Measurements from ENCODE around the gene IPPK.
"Not testable (repeated sequence)": the region's sequence is repeated elsewhere in the genome, so short reads cannot be mapped to it uniquely, and the experiment has no call there.

Gene IPPK

DNA sequence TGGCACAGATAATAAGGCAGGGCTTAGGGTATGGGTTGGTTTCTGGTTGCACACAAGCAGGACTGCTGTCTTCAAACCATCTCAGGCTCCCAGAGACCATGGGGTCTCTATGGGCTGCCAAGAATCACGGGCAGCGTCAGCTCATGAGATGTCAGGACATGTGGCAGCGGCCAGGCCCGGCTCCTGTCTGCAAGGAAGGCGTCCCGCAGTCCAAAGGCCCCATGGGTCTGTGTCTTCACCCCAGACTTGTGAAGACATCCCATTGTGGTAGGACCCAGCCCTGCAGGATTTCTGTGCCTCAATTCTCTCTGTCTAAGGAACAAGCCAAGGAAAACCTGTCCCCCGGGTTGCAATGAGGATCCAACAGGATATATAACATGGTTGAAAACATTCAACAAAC is 32.6 kb downstream of the IPPK start:
- DNase-seq (ENCODE audit: low read depth) = no peak

DNA sequence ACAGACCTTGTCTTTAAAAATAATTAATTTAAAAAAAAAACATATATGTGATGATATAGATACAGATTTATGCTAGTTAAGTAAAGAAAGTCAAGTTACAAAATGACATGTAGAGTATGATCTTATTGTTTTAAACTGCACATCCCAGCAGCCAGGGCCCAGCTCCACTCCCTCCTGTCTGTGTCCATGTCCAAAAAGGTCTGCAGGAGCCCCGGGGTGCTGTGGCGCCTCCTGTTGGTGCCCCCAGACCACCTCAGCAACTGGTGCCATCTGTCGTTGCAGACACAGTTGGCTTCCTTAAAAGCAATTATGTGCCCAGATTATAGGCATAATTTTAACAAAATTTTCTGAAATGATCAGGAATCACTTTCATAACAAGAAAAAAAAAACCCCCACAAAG is 33.3 kb downstream of the IPPK start:
- DNase-seq (ENCODE audit: low read depth) = no peak

DNA sequence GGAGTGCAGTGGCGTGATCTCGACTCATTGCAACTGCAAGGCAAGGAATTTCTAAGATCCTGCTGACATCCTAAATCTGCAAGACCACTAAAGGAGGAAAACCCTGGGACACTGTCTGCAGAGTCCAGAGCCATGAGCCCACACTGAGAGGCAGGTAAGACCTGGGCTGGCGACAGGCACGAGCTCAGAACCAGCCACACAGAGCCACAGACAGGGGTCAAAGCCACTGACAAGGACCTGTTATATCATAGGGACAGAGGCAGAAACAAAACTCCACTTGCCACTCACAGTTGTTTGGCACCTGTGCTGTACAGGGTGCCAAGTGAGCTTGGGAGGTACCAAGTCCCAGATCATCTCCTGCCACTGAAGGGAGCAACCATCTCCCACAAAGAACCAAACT is 34.2 kb downstream of the IPPK start:
- DNase-seq (ENCODE audit: low read depth) = no peak

DNA sequence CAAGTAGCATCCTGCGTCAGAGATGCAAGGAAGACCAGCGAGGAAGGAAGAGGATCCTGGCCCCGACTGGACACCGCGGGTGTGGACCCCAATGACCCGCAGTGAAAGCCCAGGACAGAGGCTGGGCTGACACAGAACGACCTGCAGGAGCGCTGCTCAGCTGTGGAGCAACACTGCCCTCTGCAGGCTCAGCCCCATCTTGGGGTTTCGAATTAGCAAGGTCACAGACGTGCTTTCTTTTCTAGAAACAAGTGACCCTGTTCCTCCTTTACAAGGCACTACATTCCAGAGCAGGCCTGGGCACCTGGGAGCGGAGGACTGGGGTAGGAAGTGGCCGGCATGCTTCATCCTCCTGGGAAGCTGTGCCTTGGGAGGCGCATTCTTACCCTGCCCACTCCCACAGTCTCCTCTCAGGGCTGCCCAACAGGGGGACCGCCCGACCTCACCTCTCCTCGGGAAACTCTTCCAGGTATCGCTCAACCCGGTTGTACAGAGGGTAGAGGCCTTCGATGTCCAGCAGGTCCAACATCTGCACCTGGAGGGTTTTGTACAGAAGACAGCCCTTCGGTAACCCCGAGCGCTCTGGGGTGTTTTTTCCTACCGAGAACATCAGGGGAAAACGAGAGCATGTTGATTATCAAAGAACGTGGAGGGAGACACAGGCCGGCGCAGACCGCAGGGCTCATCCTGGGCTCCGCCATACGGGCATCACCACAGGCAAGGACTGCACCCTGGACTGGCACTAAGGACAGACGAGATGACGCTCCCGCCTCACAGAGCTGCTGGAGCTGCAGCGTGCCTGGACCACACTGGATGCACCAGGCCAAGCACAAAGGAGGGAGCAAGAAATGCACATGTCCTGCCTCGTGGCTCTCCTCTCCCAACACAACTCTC is 35.0 kb downstream of the IPPK start:
- DNase-seq (ENCODE audit: low read depth) = peak; percentile 45

GRCh38 chr9:92633614-92634278 is 36.2 kb downstream of the IPPK start:
- DNase-seq (ENCODE audit: low read depth) = no peak

DNA sequence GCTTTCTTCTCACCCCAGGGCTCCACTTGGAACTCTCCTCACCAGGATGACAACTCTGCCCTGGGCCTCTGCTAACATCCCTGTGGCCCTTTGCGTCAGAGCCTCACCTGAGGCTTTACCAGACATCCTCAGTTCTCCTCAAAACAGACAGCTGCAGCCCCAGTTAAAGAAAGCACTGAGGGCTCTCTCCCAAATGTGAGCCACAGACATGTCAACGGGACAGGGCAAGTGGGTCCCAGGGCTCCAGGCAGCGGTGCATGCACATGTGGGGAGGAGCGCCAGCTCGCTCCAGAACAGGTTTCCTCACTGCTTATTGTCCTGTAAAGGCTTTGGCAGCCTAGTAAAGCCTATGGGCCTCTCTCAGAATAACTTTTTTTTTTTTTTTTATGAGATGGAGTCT is 37.3 kb downstream of the IPPK start:
- DNase-seq (ENCODE audit: low read depth) = no peak

- no peak for DNase-seq (ENCODE audit: low read depth)
Measured at GRCh38 chr9:92631452-92632343, 38.2 kb downstream of the IPPK start.

- no peak for DNase-seq (ENCODE audit: low read depth)
Measured at GRCh38 chr9:92627651-92628050, 42.3 kb downstream of the IPPK start.

GRCh38 chr9:92626484-92626883 is 43.4 kb downstream of the IPPK start:
- no peak for DNase-seq (ENCODE audit: low read depth)

DNA sequence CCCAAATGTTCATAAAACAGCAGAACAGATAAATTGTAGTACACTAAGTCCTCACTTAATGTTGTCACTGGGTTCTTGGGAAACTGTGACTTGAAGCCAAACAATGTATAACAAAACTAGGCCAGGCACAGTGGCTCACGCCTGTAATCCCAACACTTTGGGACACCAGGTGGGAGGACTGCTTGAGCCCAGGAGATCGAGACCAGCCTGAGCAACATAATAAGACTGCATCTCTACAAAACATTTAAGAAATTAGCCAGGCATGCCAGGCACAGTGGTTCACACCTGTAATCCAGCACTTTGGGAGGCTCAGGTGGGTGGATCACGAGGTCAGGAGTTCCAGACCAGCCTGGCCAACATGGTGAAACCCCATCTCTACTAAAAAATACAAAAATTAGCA is 46.0 kb downstream of the IPPK start:
- not testable (repeated sequence) for DNase-seq (ENCODE audit: low read depth)

- DNase-seq (ENCODE audit: low read depth) = no peak
Measured at GRCh38 chr9:92620845-92621244, 49.1 kb downstream of the IPPK start.

DNA sequence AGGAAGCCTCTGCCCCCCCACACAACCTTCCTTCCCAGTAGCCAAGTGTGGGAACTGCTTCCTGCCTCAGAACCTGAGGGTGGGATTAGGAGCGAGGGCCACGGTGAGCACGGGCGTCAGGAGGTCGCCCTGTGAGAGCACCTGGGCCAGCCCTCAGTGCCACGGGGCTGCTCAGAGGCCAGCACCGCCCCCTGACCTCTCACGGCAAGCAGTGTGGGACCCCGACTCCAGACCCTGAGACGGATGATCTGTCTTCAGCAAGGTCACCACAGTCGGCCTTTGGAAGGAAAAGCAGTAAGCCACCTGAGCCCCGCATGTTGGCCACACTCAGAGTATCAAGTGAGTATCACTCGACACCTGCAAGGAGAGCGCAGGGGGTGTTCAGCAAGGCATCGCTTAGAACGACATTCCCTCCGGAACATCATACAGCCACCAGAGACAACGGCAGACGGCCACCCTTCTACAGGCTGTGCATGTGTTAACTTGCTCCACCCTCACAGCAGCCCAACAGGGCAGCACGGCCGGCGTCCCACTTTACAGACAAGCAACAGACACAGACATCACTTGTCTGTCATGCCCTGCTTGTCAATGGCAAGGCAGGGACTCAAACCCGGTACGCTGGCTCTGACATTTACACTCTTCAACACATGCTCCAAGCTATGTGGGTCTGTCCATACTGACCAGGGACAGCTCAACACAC is 50.2 kb downstream of the IPPK start:
- DNase-seq (ENCODE audit: low read depth) = no peak

- DNase-seq (ENCODE audit: low read depth) = no peak
Measured at GRCh38 chr9:92618633-92619225, 51.2 kb downstream of the IPPK start.

DNA sequence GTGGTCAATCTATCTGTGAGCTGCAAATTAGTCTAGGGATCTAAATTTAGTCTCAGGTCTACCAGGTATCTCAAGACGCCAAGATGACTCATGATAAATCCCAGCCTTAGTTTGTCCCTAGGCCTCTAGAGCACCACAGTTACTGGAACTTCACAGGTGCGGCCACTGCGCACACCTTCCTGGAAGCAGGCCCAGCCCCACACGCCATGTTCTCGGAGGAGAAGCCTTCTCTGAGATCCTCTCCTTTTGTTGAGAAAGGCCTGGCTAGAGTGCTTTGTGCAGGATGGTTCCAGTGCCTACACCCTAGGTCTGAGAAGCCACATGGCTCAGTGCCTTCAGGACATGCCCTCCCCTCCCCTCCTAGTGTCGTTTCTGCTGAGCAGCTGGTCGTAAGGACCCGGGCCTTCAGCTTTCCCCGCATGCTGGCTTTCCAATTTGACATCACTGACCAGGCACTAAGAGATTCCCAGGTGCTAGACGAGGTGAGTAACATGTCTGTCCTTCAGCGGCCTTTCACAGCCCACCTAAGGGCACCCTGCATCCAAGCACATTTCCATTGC is 51.9 kb downstream of the IPPK start:
- no peak for DNase-seq (ENCODE audit: low read depth)

DNA sequence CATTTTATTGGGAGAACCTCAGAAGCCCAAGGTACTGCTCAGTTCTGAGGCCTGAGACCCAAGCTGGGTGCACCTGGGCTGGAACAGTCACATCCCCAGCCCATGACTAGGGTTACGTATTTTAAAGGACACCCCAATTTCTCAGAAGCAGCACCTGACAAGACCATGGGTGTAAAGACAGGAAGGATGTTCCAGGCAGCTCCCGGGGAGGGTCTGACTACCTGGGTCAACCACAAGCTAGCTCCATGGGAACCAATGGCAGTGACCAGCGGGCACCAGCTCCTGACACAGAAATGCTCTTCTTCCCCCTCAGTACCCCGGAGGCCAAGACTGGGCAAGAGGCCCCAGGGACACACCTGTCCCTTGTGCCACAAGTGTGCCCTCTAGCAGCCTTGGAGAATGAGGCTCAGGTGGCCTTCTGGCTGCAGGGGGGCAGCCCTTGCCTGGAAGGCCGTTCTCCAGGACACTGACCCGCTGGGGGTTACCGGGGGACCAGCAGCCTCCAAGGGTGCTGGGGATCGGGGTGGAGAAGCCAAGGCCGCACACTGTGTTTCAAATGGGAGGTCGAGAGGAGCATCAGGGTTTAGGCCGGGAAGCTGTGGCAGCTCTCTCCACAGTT is 52.6 kb downstream of the IPPK start:
- no peak for DNase-seq (ENCODE audit: low read depth)

GRCh38 chr9:92616655-92617111 is 53.2 kb downstream of the IPPK start:
- no peak for DNase-seq (ENCODE audit: low read depth)

DNA sequence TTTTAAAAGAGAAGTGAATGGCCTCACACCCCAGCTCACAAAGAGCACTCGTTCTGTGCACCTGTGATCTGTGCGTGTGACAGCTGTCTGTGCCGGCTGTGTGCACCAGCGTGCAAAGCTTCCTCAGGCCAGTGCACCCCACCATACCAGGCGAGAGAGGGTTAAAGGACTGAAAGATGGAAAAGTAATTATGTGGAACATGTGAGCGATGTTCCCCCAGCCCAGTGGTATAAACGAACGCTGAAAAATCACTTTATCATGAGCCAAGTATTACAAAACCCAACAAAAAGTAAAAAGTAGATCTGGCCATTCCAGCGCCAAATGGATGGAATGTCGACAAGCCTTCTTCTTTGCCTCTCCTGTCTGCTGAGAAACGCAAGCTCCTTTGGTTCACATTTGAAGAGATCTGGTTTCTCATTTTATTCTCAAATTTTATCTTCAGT is 53.7 kb downstream of the IPPK start:
- DNase-seq (ENCODE audit: low read depth) = no peak

GRCh38 chr9:92615790-92616189 is 54.1 kb downstream of the IPPK start:
- DNase-seq (ENCODE audit: low read depth) = no peak

- no peak for DNase-seq (ENCODE audit: low read depth)
Measured at GRCh38 chr9:92614763-92615461, 55.0 kb downstream of the IPPK start.

GRCh38 chr9:92614123-92614510 is 55.8 kb downstream of the IPPK start:
- no peak for DNase-seq (ENCODE audit: low read depth)
